ENCODE results near the gene RRP12. TPM values are rescaled to one million over a fixed set of nuclear protein-coding genes. Genes with fewer than 3 reads are reported as not detected.

The RRP12 gene
- total RNA-seq, 1 donor from 2014 or later = 26.8 TPM

DNA sequence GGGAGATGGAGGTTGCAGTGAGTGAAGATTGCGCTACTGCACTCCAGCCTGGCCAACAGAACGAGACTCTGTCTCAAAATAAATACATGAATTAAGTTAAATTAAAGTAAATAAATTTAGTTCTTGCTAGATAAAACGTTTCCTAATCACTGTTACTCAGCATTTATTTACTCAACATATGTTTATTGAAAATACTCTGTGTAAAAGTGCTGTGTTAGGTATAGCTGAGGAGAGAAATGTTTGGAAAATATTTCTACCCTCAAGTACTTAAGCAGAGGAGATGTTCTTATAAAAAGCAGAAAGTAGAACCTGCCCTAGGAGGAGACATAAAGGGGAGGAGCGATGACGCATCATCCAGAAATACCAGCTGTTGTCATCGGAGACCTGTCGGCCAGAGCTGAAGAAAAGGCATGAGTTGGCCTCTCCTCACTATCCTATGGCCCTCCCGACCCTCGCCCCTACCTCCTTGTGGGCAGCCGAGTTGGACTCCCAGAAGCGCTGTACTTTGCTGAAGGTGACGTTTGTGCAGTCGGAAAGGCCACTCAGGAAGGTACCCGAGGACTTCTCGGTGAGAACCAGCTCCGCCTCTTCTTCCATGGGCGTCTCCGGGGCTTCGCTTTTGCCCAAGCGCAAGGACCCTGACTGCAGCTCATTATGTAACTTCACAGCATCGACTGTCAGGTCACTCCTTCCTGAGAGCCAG is 1.1 kb downstream of the RRP12 start:
- TF ChIP-seq, protein P1, sequence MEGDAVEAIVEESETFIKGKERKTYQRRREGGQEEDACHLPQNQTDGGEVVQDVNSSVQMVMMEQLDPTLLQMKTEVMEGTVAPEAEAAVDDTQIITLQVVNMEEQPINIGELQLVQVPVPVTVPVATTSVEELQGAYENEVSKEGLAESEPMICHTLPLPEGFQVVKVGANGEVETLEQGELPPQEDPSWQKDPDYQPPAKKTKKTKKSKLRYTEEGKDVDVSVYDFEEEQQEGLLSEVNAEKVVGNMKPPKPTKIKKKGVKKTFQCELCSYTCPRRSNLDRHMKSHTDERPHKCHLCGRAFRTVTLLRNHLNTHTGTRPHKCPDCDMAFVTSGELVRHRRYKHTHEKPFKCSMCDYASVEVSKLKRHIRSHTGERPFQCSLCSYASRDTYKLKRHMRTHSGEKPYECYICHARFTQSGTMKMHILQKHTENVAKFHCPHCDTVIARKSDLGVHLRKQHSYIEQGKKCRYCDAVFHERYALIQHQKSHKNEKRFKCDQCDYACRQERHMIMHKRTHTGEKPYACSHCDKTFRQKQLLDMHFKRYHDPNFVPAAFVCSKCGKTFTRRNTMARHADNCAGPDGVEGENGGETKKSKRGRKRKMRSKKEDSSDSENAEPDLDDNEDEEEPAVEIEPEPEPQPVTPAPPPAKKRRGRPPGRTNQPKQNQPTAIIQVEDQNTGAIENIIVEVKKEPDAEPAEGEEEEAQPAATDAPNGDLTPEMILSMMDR (IDR thresholded peaks at IDR 0.05; ENCODE audit: partially characterized antibody, unreplicated experiment) = no peak
- Mint-ChIP-seq H3K9me3 (ENCODE audit: unreplicated experiment) (peaks cover 4% of the 10 kb centered on the region), H3K4me1 (ENCODE audit: low read depth, unreplicated experiment) (no peaks in the 10 kb centered on the region), H3K27ac (ENCODE audit: unreplicated experiment) (peak overlapping the region; percentile 87), H3K27me3 (ENCODE audit: unreplicated experiment) (peaks cover 4% of the 10 kb centered on the region), H3K36me3 (ENCODE audit: unreplicated experiment) (no peaks in the 10 kb centered on the region), H3K4me3 (ENCODE audit: unreplicated experiment) (peak overlapping the region; percentile 90)
- peak; percentile 31 for DNase-seq

DNA sequence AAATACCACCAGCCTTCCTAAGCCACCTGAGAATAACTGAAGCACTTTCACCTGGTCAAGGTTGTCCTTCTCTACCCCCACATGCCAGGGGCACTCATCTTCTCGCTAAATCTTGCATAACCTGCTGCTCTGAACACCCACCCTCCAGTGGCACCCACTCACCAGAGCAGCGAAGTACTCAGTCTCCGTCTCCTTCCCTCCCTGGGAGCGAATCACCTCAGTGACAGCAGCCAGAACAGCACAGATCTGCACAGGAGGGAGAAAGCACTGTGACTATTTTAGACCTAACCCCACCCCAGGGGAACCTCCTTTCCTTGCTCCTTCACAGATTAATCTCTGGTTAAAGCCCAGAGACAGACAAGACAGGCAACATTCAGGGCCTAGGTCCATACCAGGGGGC is 5.1 kb downstream of the RRP12 start:
- no peak overlapping the region for H3K27ac Mint-ChIP-seq (ENCODE audit: unreplicated experiment)
- peaks cover under 1% of the 10 kb centered on the region for H3K27me3 Mint-ChIP-seq (ENCODE audit: unreplicated experiment)
- peaks cover 4% of the 10 kb centered on the region for H3K9me3 Mint-ChIP-seq (ENCODE audit: unreplicated experiment)
- no peak for DNase-seq
- H3K36me3 Mint-ChIP-seq (ENCODE audit: unreplicated experiment) = no peaks in the 10 kb centered on the region
- no peaks in the 10 kb centered on the region for H3K4me1 Mint-ChIP-seq (ENCODE audit: low read depth, unreplicated experiment)
- TF ChIP-seq, protein P1 (IDR thresholded peaks at IDR 0.05; ENCODE audit: partially characterized antibody, unreplicated experiment) = no peak
- H3K4me3 Mint-ChIP-seq (ENCODE audit: unreplicated experiment) = no peak overlapping the region

DNA sequence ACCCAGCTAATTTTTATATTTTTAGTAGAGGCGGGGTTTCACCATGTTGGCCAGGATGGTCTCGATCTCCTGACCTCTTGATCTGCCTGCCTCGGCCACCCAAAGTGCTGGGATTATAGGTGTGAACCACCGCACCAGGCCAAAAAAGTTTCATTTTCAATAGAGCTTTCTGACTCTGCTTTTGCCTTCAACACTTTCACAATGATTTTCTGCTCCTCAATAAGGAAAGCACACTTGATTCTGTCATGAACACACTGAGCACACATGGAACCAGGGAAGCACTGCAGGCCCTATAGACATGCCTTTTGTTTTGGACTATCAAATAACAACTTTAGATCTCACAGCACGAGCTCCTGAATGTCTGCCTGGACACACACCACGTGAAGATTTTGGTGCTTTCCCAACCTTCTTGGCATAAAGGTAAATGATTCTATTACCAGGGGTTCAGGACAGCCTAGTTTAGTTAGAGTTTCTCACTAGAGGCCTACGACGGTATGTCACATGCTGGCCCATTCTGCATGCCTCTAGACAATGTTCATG is 8.0 kb downstream of the RRP12 start:
- no peaks in the 10 kb centered on the region for H3K27me3 Mint-ChIP-seq (ENCODE audit: unreplicated experiment)
- no peak overlapping the region for H3K4me3 Mint-ChIP-seq (ENCODE audit: unreplicated experiment)
- H3K27ac Mint-ChIP-seq (ENCODE audit: unreplicated experiment) = no peak overlapping the region
- H3K9me3 Mint-ChIP-seq (ENCODE audit: unreplicated experiment) = peaks cover 2% of the 10 kb centered on the region
- no peaks in the 10 kb centered on the region for H3K4me1 Mint-ChIP-seq (ENCODE audit: low read depth, unreplicated experiment)
- no peaks in the 10 kb centered on the region for H3K36me3 Mint-ChIP-seq (ENCODE audit: unreplicated experiment)
- no peak for DNase-seq
- TF ChIP-seq, protein P1 (IDR thresholded peaks at IDR 0.05; ENCODE audit: partially characterized antibody, unreplicated experiment) = no peak

DNA sequence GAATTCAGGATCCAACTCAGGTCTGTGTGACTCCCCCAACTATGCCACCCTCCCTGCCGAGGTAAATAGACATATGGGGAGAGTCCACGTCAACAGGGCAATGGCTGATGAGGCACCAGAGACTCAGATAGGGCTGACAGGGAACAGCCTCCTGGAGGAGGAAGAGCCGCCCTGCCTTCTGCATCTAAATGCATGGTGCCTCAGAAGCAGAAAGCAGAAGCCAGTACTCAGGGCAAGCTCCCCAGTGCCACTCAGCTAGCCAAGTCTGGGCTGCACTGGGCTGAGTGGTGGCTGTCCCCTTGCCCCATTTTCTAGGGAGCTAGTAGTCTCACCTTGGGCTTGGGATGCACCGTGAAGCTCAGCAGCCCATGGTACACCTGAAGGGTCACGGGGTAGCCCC is 11.0 kb downstream of the RRP12 start:
- Mint-ChIP-seq H3K4me1 (ENCODE audit: low read depth, unreplicated experiment) (no peaks in the 10 kb centered on the region), H3K27me3 (ENCODE audit: unreplicated experiment) (no peaks in the 10 kb centered on the region), H3K4me3 (ENCODE audit: unreplicated experiment) (no peak overlapping the region), H3K36me3 (ENCODE audit: unreplicated experiment) (no peaks in the 10 kb centered on the region), H3K27ac (ENCODE audit: unreplicated experiment) (no peak overlapping the region), H3K9me3 (ENCODE audit: unreplicated experiment) (no peaks in the 10 kb centered on the region)
- no peak for DNase-seq
- TF ChIP-seq, protein P1 (IDR thresholded peaks at IDR 0.05; ENCODE audit: partially characterized antibody, unreplicated experiment) = no peak

DNA sequence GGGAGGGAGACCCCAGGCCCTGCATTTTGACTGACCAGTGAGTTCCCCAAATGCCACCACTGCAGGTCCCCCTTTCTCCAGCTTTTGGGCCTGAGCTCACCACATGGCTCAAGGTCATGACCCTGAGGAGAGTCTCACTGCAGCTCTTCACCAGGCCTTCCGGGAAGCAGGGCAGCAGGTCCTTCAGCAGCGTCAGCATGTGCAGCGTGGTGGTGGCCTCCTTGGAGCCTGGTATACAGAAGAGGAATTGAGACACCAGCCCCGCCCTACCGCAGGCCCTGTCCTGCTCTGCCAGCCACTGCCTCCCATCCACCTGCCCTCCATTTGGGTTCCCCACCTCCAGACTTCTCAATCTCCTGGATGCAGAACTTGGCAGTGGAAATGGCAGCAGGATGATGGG is 13.0 kb downstream of the RRP12 start:
- Mint-ChIP-seq H3K27ac (ENCODE audit: unreplicated experiment) (no peak overlapping the region), H3K4me1 (ENCODE audit: low read depth, unreplicated experiment) (no peaks in the 10 kb centered on the region), H3K4me3 (ENCODE audit: unreplicated experiment) (no peak overlapping the region), H3K27me3 (ENCODE audit: unreplicated experiment) (no peaks in the 10 kb centered on the region), H3K36me3 (ENCODE audit: unreplicated experiment) (no peaks in the 10 kb centered on the region), H3K9me3 (ENCODE audit: unreplicated experiment) (no peaks in the 10 kb centered on the region)
- TF ChIP-seq, protein P1 (IDR thresholded peaks at IDR 0.05; ENCODE audit: partially characterized antibody, unreplicated experiment) = no peak
- DNase-seq = no peak

Measured in glutamatergic neuron (in vitro differentiated cells).